Effector CD8-positive, alpha-beta T cell (primary cell): ENCODE data around the gene PPIG.
"Not testable (repeated sequence)": the region's sequence is repeated elsewhere in the genome, so short reads cannot be mapped to it uniquely, and the experiment has no call there.

Source experiments
- DNase-seq: peaks from one replicate; lab custom pipeline; 2025; lab: John Stamatoyannopoulos, UW

Gene PPIG

GRCh38 chr2:169664600-169664977, 80.4 kb downstream of the PPIG start:
- no peak for DNase-seq

- DNase-seq: no peak
Measured at GRCh38 chr2:169664978-169665930, 81.1 kb downstream of the PPIG start.

GRCh38 chr2:169667583-169667982, 83.4 kb downstream of the PPIG start:
- DNase-seq: no peak

GRCh38 chr2:169670215-169670651, 86.1 kb downstream of the PPIG start:
- DNase-seq: no peak

- DNase-seq: no peak
Measured at GRCh38 chr2:169670937-169671336, 86.8 kb downstream of the PPIG start.

GRCh38 chr2:169672406-169672805, 88.3 kb downstream of the PPIG start:
- DNase-seq: no peak

DNA sequence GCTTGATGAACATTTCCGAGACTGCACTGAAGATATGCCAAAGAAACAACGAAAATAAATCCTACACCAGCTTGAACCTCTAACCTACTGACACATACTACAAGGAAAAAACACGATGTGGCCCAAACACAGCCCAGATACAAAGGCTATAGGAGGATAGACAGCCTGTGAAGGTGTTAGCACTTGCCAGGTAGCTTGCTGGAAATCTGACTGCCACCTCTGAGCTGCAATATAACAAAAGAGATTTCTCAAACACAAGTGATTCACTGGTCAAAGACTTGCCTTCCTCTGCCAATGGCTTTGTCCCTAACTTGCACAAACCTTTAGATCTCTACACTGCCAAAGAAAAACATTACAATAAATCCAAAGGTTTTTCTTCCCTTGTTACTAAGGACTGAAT, 89.0 kb downstream of the PPIG start:
- DNase-seq: no peak

- no peak for DNase-seq
Measured at GRCh38 chr2:169673921-169674320, 89.8 kb downstream of the PPIG start.

DNA sequence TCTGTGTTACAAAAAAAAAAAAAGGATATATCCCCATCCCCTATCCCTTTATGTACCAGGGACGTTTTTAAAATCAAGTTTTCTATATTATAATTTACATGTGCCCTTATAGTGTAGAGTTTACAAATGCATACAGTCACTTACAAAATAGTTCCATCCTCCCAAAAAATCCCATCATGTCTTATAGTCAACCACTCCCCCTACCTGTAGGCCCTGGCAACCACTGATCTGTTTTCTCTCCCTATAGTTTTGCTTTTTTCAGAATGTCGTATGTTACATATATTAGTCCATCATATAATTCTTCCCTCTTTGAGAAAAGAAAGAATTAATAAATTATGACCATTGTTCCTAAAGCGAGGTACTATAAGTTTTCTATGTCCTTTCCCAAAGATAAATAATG, 92.2 kb downstream of the PPIG start:
- DNase-seq: no peak

DNA sequence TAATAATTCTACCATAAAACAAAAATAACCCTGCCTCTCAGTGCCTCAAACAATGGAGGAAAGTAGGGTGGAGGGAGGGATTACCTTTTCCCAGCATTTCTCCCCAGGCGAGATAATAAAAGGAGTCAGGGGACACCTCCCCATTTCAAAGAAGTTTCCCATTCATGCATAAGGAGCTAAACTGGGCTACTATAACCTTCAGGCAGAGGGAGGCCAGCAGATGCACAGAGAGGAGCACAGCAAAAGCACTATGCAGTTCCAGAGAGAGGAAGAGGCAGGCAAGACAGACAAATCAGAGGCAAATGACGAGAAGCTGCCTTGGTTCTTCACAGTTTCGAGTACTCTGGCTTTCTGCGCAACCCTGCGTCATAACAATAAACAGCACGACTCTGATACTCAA, 92.7 kb downstream of the PPIG start:
- DNase-seq: no peak

GRCh38 chr2:169683054-169683424, 98.9 kb downstream of the PPIG start:
- no peak for DNase-seq

DNA sequence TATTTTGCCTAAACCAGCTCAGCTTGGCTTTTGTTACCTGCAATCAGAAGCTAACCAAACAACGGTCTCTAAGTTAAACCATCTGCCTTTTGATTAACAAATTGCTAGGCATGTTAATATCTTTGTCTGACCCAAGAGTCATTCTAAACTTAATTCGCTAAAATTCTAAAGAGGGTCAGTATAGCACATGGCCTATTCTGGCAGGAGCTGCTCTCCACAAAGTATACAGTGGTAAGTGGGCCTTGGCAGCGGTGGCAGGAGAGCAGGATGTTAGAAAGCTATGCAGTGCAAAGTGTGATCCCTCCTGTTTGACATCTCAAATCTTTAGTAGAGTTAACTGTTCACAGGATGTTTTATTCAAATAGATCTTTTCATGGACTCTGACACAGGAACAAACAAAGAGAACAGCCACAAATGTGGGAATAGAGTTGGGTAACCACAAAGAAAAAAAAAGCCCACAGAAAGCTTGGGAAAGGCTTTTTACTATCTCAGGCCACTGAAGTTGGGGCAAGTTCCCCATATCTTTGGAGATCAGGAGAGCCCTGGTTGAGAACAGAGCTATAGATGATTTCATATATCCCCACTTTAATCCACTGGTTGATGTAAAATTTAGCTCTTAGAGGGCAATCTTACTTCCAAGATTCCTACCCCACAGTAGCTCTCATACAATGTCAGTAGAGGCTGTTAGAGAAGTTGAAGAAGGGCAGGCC, 99.4 kb downstream of the PPIG start:
- no peak for DNase-seq

DNA sequence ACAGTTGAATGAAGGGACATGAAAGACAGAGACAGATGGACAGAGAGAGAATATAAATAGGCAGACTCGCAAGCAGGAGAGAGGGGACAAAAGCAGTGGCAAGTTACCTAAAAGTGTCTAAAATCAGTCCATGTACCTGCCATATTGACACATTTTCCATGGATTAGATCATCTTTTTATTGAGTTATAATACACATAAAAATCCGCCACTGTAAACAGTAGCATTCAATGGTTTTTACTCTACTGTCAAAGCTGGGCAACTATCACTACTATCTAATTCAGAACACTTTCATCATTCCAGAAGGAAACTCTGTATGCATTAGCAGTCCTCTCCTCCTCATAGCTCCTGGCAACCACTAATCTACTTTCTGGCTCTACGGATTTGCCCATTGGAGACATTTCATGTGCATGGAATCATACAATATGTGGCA, 100.0 kb downstream of the PPIG start:
- DNase-seq: no peak

DNA sequence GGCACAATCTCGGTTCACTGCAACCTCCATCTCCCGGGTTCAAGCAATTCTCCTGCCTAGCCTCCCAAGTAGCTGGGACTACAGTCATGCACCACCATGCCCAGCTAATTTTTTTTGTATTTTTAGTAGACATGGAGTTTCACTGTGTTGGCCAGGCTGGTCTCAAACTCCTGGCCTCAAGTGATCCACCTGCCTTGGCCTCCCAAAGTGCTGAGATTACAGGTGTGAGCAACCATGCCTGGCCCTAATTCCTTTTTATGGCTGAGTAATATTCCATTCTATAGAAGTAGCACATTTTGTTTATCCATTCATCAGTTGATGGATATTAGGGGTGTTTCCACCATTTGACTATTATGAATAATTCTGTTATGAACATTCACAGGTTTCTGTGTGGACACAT, 100.6 kb downstream of the PPIG start:
- DNase-seq: not testable (repeated sequence)

GRCh38 chr2:169686825-169687224, 102.7 kb downstream of the PPIG start:
- not testable (repeated sequence) for DNase-seq

DNA sequence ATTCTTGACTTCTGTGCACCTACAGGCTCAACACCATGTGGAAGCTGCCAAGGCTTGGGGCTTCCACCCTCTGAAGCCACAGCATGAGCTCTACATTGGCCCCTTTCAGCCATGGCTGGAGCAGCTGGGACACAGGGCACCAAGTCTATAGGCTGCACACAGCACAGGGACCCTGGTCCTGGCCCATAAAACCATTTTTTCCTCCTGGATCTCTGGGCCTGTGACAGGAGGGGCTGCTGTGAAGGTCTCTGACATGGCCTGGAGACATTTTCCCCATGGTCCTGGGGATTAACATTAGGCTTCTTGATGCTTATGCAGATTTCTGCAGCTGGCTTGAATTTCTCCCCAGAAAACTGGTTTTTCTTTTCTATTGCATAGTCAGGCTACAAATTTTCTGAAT, 103.8 kb downstream of the PPIG start:
- DNase-seq: not testable (repeated sequence)

GRCh38 chr2:169690958-169691357, 106.8 kb downstream of the PPIG start:
- no peak for DNase-seq
